Measurements from ENCODE around the gene NPAS1. TPM values are rescaled to one million over a fixed set of nuclear protein-coding genes. Genes with fewer than 3 reads are reported as not detected.

Gene NPAS1
- total RNA-seq, 2 experiments from 2014 or later = 3.4 to 8.4 TPM

GRCh38 chr19:47067215-47067847 is 47.7 kb downstream of the NPAS1 start:
- DNase-seq (ENCODE audit: low spot score) = no peak
- peaks cover 89% of the 10 kb centered on the region for H3K36me3 ChIP-seq (ENCODE audit: insufficient read depth, low read length)
- no TSS peak for BruUV-seq (replicated peaks)
- intact Hi-C loops (cut with micrococcal nuclease; ENCODE audit: unreplicated experiment) = no loop called here
- ChIA-PET CTCF (ENCODE audit: unreplicated experiment) (no interaction called here), POLR2A (no interaction called here)
- TF ChIP-seq EZH2phosphoT487 (IDR thresholded peaks at IDR 0.05; ENCODE audit: borderline replicate concordance, low read depth, low read length) (no peak), CTCF (conservative IDR thresholded peaks at IDR 0.05; ENCODE audit: low read length) (no peak)
- no peak overlapping the region for H3K4me3 ChIP-seq (ENCODE audit: low read depth, low read length, poor library complexity, severe bottlenecking)
- no peaks in the 10 kb centered on the region for H3K79me2 ChIP-seq (ENCODE audit: insufficient read depth, low read depth, low read length)
- no peak overlapping the region for H2AFZ ChIP-seq (ENCODE audit: low read length)
- no peaks in the 10 kb centered on the region for H4K20me1 ChIP-seq (ENCODE audit: insufficient read depth, low read length)
- H3K9me2 ChIP-seq (ENCODE audit: insufficient read depth, low read length) = no peaks in the 10 kb centered on the region
- H3K9me3 ChIP-seq (ENCODE audit: low read length) = no peaks in the 10 kb centered on the region
- H3K4me2 ChIP-seq (ENCODE audit: low read length) = no peak overlapping the region
- H3K27ac ChIP-seq (ENCODE audit: low read depth, low read length, poor library complexity, severe bottlenecking) = no peak overlapping the region
- H3K4me1 ChIP-seq (ENCODE audit: insufficient read depth, low read length, poor library complexity, severe bottlenecking) = no peaks in the 10 kb centered on the region

- no TSS peak for BruUV-seq (replicated peaks)
- no peak overlapping the region for H3K4me2 ChIP-seq (ENCODE audit: low read length)
- no peaks in the 10 kb centered on the region for H3K79me2 ChIP-seq (ENCODE audit: insufficient read depth, low read depth, low read length)
- ChIA-PET CTCF (ENCODE audit: unreplicated experiment) (no interaction called here), POLR2A (no interaction called here)
- no peak for DNase-seq (ENCODE audit: low spot score)
- H3K4me3 ChIP-seq (ENCODE audit: low read depth, low read length, poor library complexity, severe bottlenecking) = no peak overlapping the region
- no peak overlapping the region for H3K27ac ChIP-seq (ENCODE audit: low read depth, low read length, poor library complexity, severe bottlenecking)
- intact Hi-C loops (cut with micrococcal nuclease; ENCODE audit: unreplicated experiment) = no loop called here
- TF ChIP-seq CTCF (conservative IDR thresholded peaks at IDR 0.05; ENCODE audit: low read length) (no peak), EZH2phosphoT487 (IDR thresholded peaks at IDR 0.05; ENCODE audit: borderline replicate concordance, low read depth, low read length) (no peak)
- H2AFZ ChIP-seq (ENCODE audit: low read length) = no peak overlapping the region
- H3K36me3 ChIP-seq (ENCODE audit: insufficient read depth, low read length) = peaks cover 92% of the 10 kb centered on the region
- no peaks in the 10 kb centered on the region for H4K20me1 ChIP-seq (ENCODE audit: insufficient read depth, low read length)
- H3K4me1 ChIP-seq (ENCODE audit: insufficient read depth, low read length, poor library complexity, severe bottlenecking) = no peaks in the 10 kb centered on the region
- no peaks in the 10 kb centered on the region for H3K9me3 ChIP-seq (ENCODE audit: low read length)
- no peaks in the 10 kb centered on the region for H3K9me2 ChIP-seq (ENCODE audit: insufficient read depth, low read length)
Observed at GRCh38 chr19:47068246-47068645, 48.6 kb downstream of the NPAS1 start.

GRCh38 chr19:47068876-47069406 is 49.3 kb downstream of the NPAS1 start:
- Histone ChIP-seq H3K36me3 (ENCODE audit: insufficient read depth, low read length) (peaks cover 95% of the 10 kb centered on the region), H3K4me3 (ENCODE audit: low read depth, low read length, poor library complexity, severe bottlenecking) (no peak overlapping the region), H3K4me2 (ENCODE audit: low read length) (no peak overlapping the region), H2AFZ (ENCODE audit: low read length) (no peak overlapping the region), H3K9me2 (ENCODE audit: insufficient read depth, low read length) (no peaks in the 10 kb centered on the region), H4K20me1 (ENCODE audit: insufficient read depth, low read length) (no peaks in the 10 kb centered on the region), H3K27ac (ENCODE audit: low read depth, low read length, poor library complexity, severe bottlenecking) (no peak overlapping the region), H3K4me1 (ENCODE audit: insufficient read depth, low read length, poor library complexity, severe bottlenecking) (no peaks in the 10 kb centered on the region), H3K79me2 (ENCODE audit: insufficient read depth, low read depth, low read length) (no peaks in the 10 kb centered on the region), H3K9me3 (ENCODE audit: low read length) (no peaks in the 10 kb centered on the region)
- no TSS peak for BruUV-seq (replicated peaks)
- CTCF ChIA-PET (ENCODE audit: unreplicated experiment) = no interaction called here
- intact Hi-C loops (cut with micrococcal nuclease; ENCODE audit: unreplicated experiment) = no loop called here
- no peak for DNase-seq (ENCODE audit: low spot score)
- TF ChIP-seq CTCF (conservative IDR thresholded peaks at IDR 0.05; ENCODE audit: low read length) = no peak
- no peak for TF ChIP-seq EZH2phosphoT487 (IDR thresholded peaks at IDR 0.05; ENCODE audit: borderline replicate concordance, low read depth, low read length)
- POLR2A ChIA-PET = no interaction called here

Measured in OCI-LY7 (cell line).